ENCODE data around the gene PRKAR1A. TPM values are rescaled to one million over a fixed set of nuclear protein-coding genes. Genes with fewer than 3 reads are reported as not detected.

The PRKAR1A gene
- total and polyA plus RNA-seq, 9 donors, result 137 to 501 (median 375) TPM

GRCh38 chr17:68599552-68600066 is 87.4 kb downstream of the PRKAR1A start:
- peak overlapping the region; percentile 54 to 63 for H3K27ac ChIP-seq
- H3K36me3 ChIP-seq, result no peaks in the 10 kb centered on the region
- H3K4me1 ChIP-seq (ENCODE audit: insufficient read depth), result peaks cover 5% of the 10 kb centered on the region
- peak overlapping the region; percentile 70 for H3K4me3 ChIP-seq
- H3K9me3 ChIP-seq, result no peaks in the 10 kb centered on the region
- TF ChIP-seq CTCF (IDR thresholded peaks at IDR 0.05) (no peak), POLR2A (IDR thresholded peaks at IDR 0.05) (no peak), EP300 (IDR thresholded peaks at IDR 0.05) (no peak)
- H3K27me3 ChIP-seq, result no peaks in the 10 kb centered on the region
- WGBS, 3 donors, result 26 to 33% (median 29%) methylated on average over 18 of the region's 18 CpGs
- DNase-seq, result peak in 2 of 5 donors; percentile 35 to 38
- intact Hi-C loops (cut with DNase I), result loop anchor here in 2 of 4 donors (5.0 to 10.0 kb wide), 4 partner anchors 62 to 155 kb away; no protein-coding TSS in a partner anchor

GRCh38 chr17:68600067-68600930 is 88.1 kb downstream of the PRKAR1A start:
- Histone ChIP-seq H3K27me3 (no peaks in the 10 kb centered on the region), H3K9me3 (no peaks in the 10 kb centered on the region), H3K27ac (peak overlapping the region; percentile 54 to 63), H3K4me1 (ENCODE audit: insufficient read depth) (peaks cover 5% of the 10 kb centered on the region), H3K36me3 (no peaks in the 10 kb centered on the region), H3K4me3 (peak overlapping the region; percentile 70)
- intact Hi-C loops (cut with DNase I), result loop anchor here in 1 of 4 donors (5.0 to 10.0 kb wide), 2 partner anchors 63 to 155 kb away; no protein-coding TSS in a partner anchor
- no peak for TF ChIP-seq EP300 (IDR thresholded peaks at IDR 0.05)
- TF ChIP-seq POLR2A (IDR thresholded peaks at IDR 0.05), result no peak
- peak; percentile 15 to 50 (median 43) for TF ChIP-seq CTCF (IDR thresholded peaks at IDR 0.05)
- WGBS, 3 donors, result 0 to 1% (median 1%) methylated on average over 49 to 88 of the region's 88 CpGs
- peak; percentile 67 to 74 (median 69) for DNase-seq

Other genes with a start within 250 kb of the PRKAR1A start
- gene SLC16A6, start 221.3 kb upstream of the PRKAR1A start, total RNA-seq, result 10 to 100 TPM in 1 of 7 donors, 1 to 10 TPM in 3, under 1 TPM in 3; 0.46 to 11.3 (median 1.4) TPM
- gene SLC16A6, start 221.3 kb upstream of the PRKAR1A start, polyA plus RNA-seq, result 1 to 10 TPM in 1 of 2 donors, under 1 TPM in 1; 0.12 to 1.1 TPM
- gene ARSG, start 220.9 kb upstream of the PRKAR1A start, total RNA-seq, result 10 to 100 TPM in 5 of 7 donors, 1 to 10 TPM in 2; 6.7 to 18.5 (median 11.1) TPM
- 10 to 100 TPM in 1 of 2 donors, 1 to 10 TPM in 1; 5.2 to 19.8 TPM for gene ARSG, start 220.9 kb upstream of the PRKAR1A start, polyA plus RNA-seq
- gene WIPI1, start 54.9 kb upstream of the PRKAR1A start, total RNA-seq, result 10 to 100 TPM; 15.9 to 36.9 (median 21.3) TPM
- 10 to 100 TPM; 18.9 to 53.3 TPM for gene WIPI1, start 54.9 kb upstream of the PRKAR1A start, polyA plus RNA-seq
- 10 to 100 TPM in 6 of 7 donors, 1 to 10 TPM in 1; 4.9 to 75.8 (median 26.9) TPM for gene FAM20A, start 88.9 kb downstream of the PRKAR1A start, total RNA-seq
- gene FAM20A, start 88.9 kb downstream of the PRKAR1A start, polyA plus RNA-seq, result 10 to 100 TPM; 12.2 to 19.7 TPM